Measurements from ENCODE around the gene CTDSPL2. TPM values are rescaled to one million over a fixed set of nuclear protein-coding genes. Genes with fewer than 3 reads are reported as not detected.

Gene CTDSPL2
- total and polyA plus RNA-seq, 2 of the 8 experiments (the other 6 are each of a cell fraction or from before 2014, with no cell fraction given), result 25.2 to 64.7 TPM

- H3K23me2 ChIP-seq (ENCODE audit: low read depth, low read length), result peaks cover 4% of the 10 kb centered on the region; the same call in 1 of the 2 replicates
- TF ChIP-seq TAF1 (IDR thresholded peaks at IDR 0.05; ENCODE audit: low read depth, low read length), result no peak
- TF ChIP-seq RAD21 (IDR thresholded peaks at IDR 0.05 in 1 of 2, conservative IDR thresholded peaks at IDR 0.05 in 1 of 2; ENCODE audit: low read depth in 2 of 2, low read length in 2 of 2), result peak in 1 of 2 experiments; percentile 17; a peak in 1 of 4 replicates
- TF ChIP-seq EZH2 (IDR thresholded peaks at IDR 0.05; ENCODE audit: low read depth, low read length, severe bottlenecking), result no peak
- no peak for TF ChIP-seq MAFK (IDR thresholded peaks at IDR 0.05; ENCODE audit: low read depth, low read length)
- no peak for TF ChIP-seq GABPA (IDR thresholded peaks at IDR 0.05; ENCODE audit: borderline replicate concordance, insufficient read depth, low read length)
- no peak for TF ChIP-seq RBBP5 (IDR thresholded peaks at IDR 0.05; ENCODE audit: borderline replicate concordance, low read depth, low read length)
- TF ChIP-seq TBP (IDR thresholded peaks at IDR 0.05; ENCODE audit: low read depth, low read length), result no peak
- TF ChIP-seq NRF1 (IDR thresholded peaks at IDR 0.05; ENCODE audit: low read depth, low read length), result no peak
- no peak for TF ChIP-seq USF2 (IDR thresholded peaks at IDR 0.05; ENCODE audit: low read length)
- no peak for TF ChIP-seq CBX8 (IDR thresholded peaks at IDR 0.05; ENCODE audit: borderline replicate concordance, low read depth, low read length)
- TF ChIP-seq POLR2A (IDR thresholded peaks at IDR 0.05; ENCODE audit: control extremely low read depth in 1 of 2, low read depth in 2 of 2, low read length in 2 of 2), result no peak
- TF ChIP-seq BRCA1 (IDR thresholded peaks at IDR 0.05; ENCODE audit: low read depth, low read length), result no peak
- no peak for TF ChIP-seq TAF7 (optimal IDR thresholded peaks at IDR 0.05; ENCODE audit: borderline replicate concordance, low read depth, low read length)
Observed at GRCh38 chr15:44532689-44533088, 105.3 kb downstream of the CTDSPL2 start.

More at GRCh38 chr15:44532689-44533088, 105.3 kb downstream of the CTDSPL2 start:
- Histone ChIP-seq H3K14ac (ENCODE audit: insufficient read length) (no peak overlapping the region), H4K20me1 (replicated peaks in 1 of 2; ENCODE audit: control insufficient read depth in 1 of 2, insufficient read depth in 2 of 2, low read length in 2 of 2) (no peaks in the 10 kb centered on the region), H2BK5ac (ENCODE audit: low read depth, low read length) (no peak overlapping the region), H2BK20ac (ENCODE audit: low read length) (no peak overlapping the region), H3K27ac (ENCODE audit: low read depth, low read length) (no peak overlapping the region), H2BK15ac (ENCODE audit: low read length) (no peak overlapping the region), H3K4ac (replicated peaks; ENCODE audit: insufficient read length, low read depth, low read length) (no peak overlapping the region), H3K79me2 (ENCODE audit: control insufficient read depth in 1 of 2, insufficient read depth in 2 of 2, low read length in 2 of 2) (peaks cover 0 to 1% of the 10 kb centered on the region in 2 experiments; a peak in 2 of 4 replicates), H3K27me3 (replicated peaks in 1 of 4; ENCODE audit: control insufficient read depth in 3 of 4, extremely low read depth in 1 of 4, insufficient read depth in 3 of 4, low read length in 3 of 4) (no peaks in the 10 kb centered on the region), H3K4me3 (ENCODE audit: extremely low read depth in 1 of 4, insufficient read depth in 2 of 4, low read depth in 3 of 4, low read length in 4 of 4) (no peak overlapping the region), H3K18ac (ENCODE audit: extremely low read depth, low read length) (no peak overlapping the region), H3K9ac (replicated peaks in 1 of 4; ENCODE audit: extremely low read depth in 1 of 4, low read depth in 3 of 4, low read length in 3 of 4) (no peak overlapping the region), H4K8ac (ENCODE audit: extremely low read depth, insufficient read depth, low read length) (no peak overlapping the region), H4K5ac (ENCODE audit: insufficient read length, low read depth, low read length) (no peak overlapping the region), H3K23ac (ENCODE audit: insufficient read length) (no peak overlapping the region), H3K36me3 (ENCODE audit: control insufficient read depth in 2 of 4, insufficient read depth in 4 of 4, low read length in 3 of 4) (peaks cover 0 to 5% (median 0%) of the 10 kb centered on the region in 4 experiments; a peak in 1 of 8 replicates), H2BK12ac (ENCODE audit: low read depth, low read length) (no peak overlapping the region), H2AK5ac (ENCODE audit: low read depth, low read length) (no peak overlapping the region), H3K56ac (replicated peaks; ENCODE audit: insufficient read length, low read depth, low read length) (no peak overlapping the region), H3K4me1 (replicated peaks in 1 of 4; ENCODE audit: control insufficient read depth in 3 of 4, insufficient read depth in 4 of 4, low read length in 3 of 4) (peaks cover 0 to 4% (median 0%) of the 10 kb centered on the region in 4 experiments; a peak in 2 of 7 replicates), H3K79me1 (ENCODE audit: low read depth, low read length) (no peaks in the 10 kb centered on the region; the same call in none of the 2 replicates), H3K4me2 (ENCODE audit: insufficient read depth in 1 of 2, low read depth in 2 of 2, low read length in 2 of 2) (no peak overlapping the region), H2AFZ (ENCODE audit: low read length) (no peak overlapping the region), H4K91ac (replicated peaks; ENCODE audit: insufficient read length, low read length) (no peak overlapping the region), H3K9me3 (ENCODE audit: insufficient read depth in 2 of 2, low read depth in 1 of 2, low read length in 1 of 2) (no peaks in the 10 kb centered on the region), H2BK120ac (replicated peaks; ENCODE audit: low read depth, low read length) (no peak overlapping the region)
- 95% methylated on average over 3 of the region's 3 CpGs; no CpG with 5 or more reads in 1 of the 2 experiments for WGBS, 2 experiments (ENCODE audit: extremely low coverage in 1 of 2, insufficient coverage in 1 of 2, insufficient read length in 1 of 2, insufficient replicate concordance in 2 of 2, low coverage in 1 of 2, low lambda C conversion rate in 2 of 2, missing lambda C conversion rate in 1 of 2)
- POLR2A ChIA-PET (ENCODE audit: partially characterized antibody), result interaction anchor here (1.7 to 2.0 kb wide), 2 partner anchors 10 to 105 kb away, joined by 7 read pairs; partner anchors contain the start of gene CTDSPL2
- CTCF ChIA-PET (ENCODE audit: partially characterized antibody), result interaction anchor here (0.9 to 1.9 kb wide), 6 partner anchors 13 to 321 kb away, joined by 3 to 6 read pairs (median 3); no protein-coding TSS in a partner anchor
- DNase-seq (ENCODE audit: low read depth in 1 of 2, low spot score in 2 of 2) (no peak), FAIRE-seq (no peak)
